ENCODE measurements around the gene CUX1.

CUX1 gene

DNA sequence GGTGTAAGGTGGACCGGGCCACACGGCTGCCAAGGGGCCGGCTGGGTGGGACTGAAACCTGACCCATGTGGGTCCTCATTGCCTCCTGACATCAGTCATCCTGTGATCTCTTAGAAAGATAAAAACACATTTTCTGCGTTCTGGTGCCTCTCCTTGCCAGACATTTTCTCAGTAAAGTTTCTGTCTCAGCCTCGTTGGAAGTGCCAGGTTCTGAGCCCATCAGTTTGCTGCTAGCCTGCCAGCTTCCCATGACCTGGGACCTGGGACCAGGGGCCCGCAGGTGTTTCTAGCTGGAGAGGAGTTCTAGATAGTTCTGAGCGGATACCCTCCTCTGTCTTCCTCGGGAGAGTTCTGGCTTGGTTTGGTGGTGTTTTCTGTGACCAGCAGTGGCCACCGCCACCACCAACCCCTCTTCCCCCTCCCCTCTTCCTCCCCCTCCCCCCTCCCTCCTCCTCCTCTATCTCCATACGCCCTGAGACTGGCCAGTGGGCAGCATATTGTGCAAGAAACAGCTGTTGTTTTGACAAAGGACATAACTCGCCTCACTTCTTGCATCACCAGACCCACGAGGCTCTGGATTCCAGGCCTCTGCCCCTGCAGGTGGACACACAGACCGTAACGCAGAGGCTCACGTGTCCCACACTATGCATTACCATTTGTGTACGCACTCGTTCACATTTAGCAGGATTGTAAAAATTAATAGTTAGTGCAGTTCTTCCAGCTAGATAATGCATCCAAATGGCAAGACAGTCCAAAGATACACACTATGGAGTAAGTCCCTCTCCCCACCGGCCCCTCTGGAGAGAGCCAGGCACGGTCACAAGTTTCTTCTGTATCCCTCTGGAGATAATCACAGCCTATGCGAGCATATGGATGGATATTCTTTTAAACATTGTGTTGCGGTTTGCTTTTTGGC lies 94.6 kb downstream of the CUX1 start:
- Mint-ChIP-seq H3K4me1 (peaks cover 54% of the 10 kb centered on the region), H3K27me3 (ENCODE audit: low read depth, poor library complexity) (no peaks in the 10 kb centered on the region), H3K27ac (peak overlapping the region; percentile 92), H3K36me3 (ENCODE audit: low read depth) (peaks cover 19% of the 10 kb centered on the region), H3K9me3 (no peaks in the 10 kb centered on the region), H3K4me3 (no peak overlapping the region)
- DNase-seq, result no peak
- TF ChIP-seq, protein P1, sequence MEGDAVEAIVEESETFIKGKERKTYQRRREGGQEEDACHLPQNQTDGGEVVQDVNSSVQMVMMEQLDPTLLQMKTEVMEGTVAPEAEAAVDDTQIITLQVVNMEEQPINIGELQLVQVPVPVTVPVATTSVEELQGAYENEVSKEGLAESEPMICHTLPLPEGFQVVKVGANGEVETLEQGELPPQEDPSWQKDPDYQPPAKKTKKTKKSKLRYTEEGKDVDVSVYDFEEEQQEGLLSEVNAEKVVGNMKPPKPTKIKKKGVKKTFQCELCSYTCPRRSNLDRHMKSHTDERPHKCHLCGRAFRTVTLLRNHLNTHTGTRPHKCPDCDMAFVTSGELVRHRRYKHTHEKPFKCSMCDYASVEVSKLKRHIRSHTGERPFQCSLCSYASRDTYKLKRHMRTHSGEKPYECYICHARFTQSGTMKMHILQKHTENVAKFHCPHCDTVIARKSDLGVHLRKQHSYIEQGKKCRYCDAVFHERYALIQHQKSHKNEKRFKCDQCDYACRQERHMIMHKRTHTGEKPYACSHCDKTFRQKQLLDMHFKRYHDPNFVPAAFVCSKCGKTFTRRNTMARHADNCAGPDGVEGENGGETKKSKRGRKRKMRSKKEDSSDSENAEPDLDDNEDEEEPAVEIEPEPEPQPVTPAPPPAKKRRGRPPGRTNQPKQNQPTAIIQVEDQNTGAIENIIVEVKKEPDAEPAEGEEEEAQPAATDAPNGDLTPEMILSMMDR (IDR thresholded peaks at IDR 0.05), result no peak

GRCh38 chr7:101912716-101913110 lies 95.3 kb downstream of the CUX1 start:
- DNase-seq, result no peak
- Mint-ChIP-seq H3K4me1 (peaks cover 55% of the 10 kb centered on the region), H3K4me3 (no peak overlapping the region), H3K9me3 (no peaks in the 10 kb centered on the region), H3K36me3 (ENCODE audit: low read depth) (peaks cover 24% of the 10 kb centered on the region), H3K27me3 (ENCODE audit: low read depth, poor library complexity) (no peaks in the 10 kb centered on the region), H3K27ac (peak overlapping the region; percentile 92)
- TF ChIP-seq, protein P1 (IDR thresholded peaks at IDR 0.05), result no peak

DNA sequence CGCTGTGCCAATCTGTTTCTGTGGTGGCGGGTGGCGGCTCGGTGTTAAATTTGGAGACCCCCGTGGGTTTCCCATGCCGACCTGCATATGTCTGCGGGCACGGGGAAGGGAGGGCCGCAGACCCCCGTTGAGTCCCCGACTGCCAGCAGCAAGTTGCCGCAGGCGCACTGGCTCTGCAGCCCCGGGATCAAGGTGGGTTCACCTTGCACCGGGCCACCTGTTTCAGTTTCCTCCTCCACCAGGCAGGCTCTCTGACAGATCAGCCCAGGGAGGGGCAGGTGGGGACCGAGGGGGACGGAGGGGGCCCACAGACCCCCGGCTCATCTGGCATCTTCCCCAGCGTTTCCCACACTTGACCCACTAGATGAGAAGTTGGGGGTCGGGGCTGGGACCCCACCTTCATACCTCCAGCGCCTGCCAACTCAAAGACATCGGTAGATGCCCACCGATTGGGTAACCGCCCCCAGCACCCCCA lies 95.9 kb downstream of the CUX1 start:
- Mint-ChIP-seq H3K36me3 (ENCODE audit: low read depth) (peaks cover 30% of the 10 kb centered on the region), H3K9me3 (no peaks in the 10 kb centered on the region), H3K27me3 (ENCODE audit: low read depth, poor library complexity) (no peaks in the 10 kb centered on the region), H3K27ac (no peak overlapping the region), H3K4me3 (no peak overlapping the region), H3K4me1 (peaks cover 55% of the 10 kb centered on the region)
- no peak for DNase-seq
- TF ChIP-seq, protein P1 (IDR thresholded peaks at IDR 0.05), result no peak

GRCh38 chr7:101913851-101914250 lies 96.4 kb downstream of the CUX1 start:
- Mint-ChIP-seq H3K27me3 (ENCODE audit: low read depth, poor library complexity) (no peaks in the 10 kb centered on the region), H3K9me3 (no peaks in the 10 kb centered on the region), H3K4me1 (peaks cover 55% of the 10 kb centered on the region), H3K36me3 (ENCODE audit: low read depth) (peaks cover 34% of the 10 kb centered on the region), H3K4me3 (peak overlapping the region; percentile 16), H3K27ac (peak overlapping the region; percentile 83)
- TF ChIP-seq, protein P1 (IDR thresholded peaks at IDR 0.05), result no peak
- DNase-seq, result no peak

- H3K4me3 Mint-ChIP-seq, result no peak overlapping the region
Measured at GRCh38 chr7:101915000-101915399, 97.6 kb downstream of the CUX1 start.

More at GRCh38 chr7:101915000-101915399, 97.6 kb downstream of the CUX1 start:
- Mint-ChIP-seq H3K36me3 (ENCODE audit: low read depth) (peaks cover 43% of the 10 kb centered on the region), H3K4me1 (peaks cover 65% of the 10 kb centered on the region), H3K27me3 (ENCODE audit: low read depth, poor library complexity) (no peaks in the 10 kb centered on the region), H3K27ac (no peak overlapping the region), H3K9me3 (no peaks in the 10 kb centered on the region)
- TF ChIP-seq, protein P1 (IDR thresholded peaks at IDR 0.05), result no peak
- no peak for DNase-seq
